Eye (tissue), 1 donor: ENCODE data around the gene ERP29.
A peak's percentile ranks its signal among the peaks of the same experiment; 100 is the strongest.
"Not testable (repeated sequence)": the region's sequence is repeated elsewhere in the genome, so short reads cannot be mapped to it uniquely, and the experiment has no call there.

Experiments
- DNase-seq: peaks from one replicate; pipeline ENCODE4 v3.0.0-alpha.2; 2015

The ERP29 gene

GRCh38 chr12:112012775-112013600 lies at the start of gene ERP29, which contains the start of gene TMEM116:
Gene ERP29, plus strand, starts transcription at chr12:112013426. Its CDS starts 40 bp downstream, at chr12:112013466.
Gene TMEM116, minus strand, starts transcription at chr12:112013165. Its CDS starts 7,895 bp downstream, at chr12:112005270.
- DNase-seq: peak; percentile 100

GRCh38 chr12:111964935-111965334 lies 48.3 kb upstream of the ERP29 start:
- no peak for DNase-seq

GRCh38 chr12:111971800-111972199 lies 41.4 kb upstream of the ERP29 start:
- DNase-seq: no peak

GRCh38 chr12:111975161-111975931 lies 37.9 kb upstream of the ERP29 start:
- no peak for DNase-seq

- no peak for DNase-seq
Observed at GRCh38 chr12:111976291-111976690, 36.9 kb upstream of the ERP29 start.

- DNase-seq: no peak
Observed at GRCh38 chr12:111976860-111977259, 36.4 kb upstream of the ERP29 start.

- no peak for DNase-seq
Observed at GRCh38 chr12:111978545-111978944, 34.7 kb upstream of the ERP29 start.

GRCh38 chr12:111980598-111980997 lies 32.6 kb upstream of the ERP29 start:
- no peak for DNase-seq

GRCh38 chr12:111981987-111982386 lies 31.2 kb upstream of the ERP29 start:
- DNase-seq: no peak

- no peak for DNase-seq
Observed at GRCh38 chr12:111984820-111985219, 28.4 kb upstream of the ERP29 start.

GRCh38 chr12:111991535-111991934 lies 21.7 kb upstream of the ERP29 start:
- DNase-seq: no peak

- DNase-seq: no peak
Observed at GRCh38 chr12:111991946-111992345, 21.3 kb upstream of the ERP29 start.

GRCh38 chr12:111992464-111992863 lies 20.8 kb upstream of the ERP29 start:
- no peak for DNase-seq

GRCh38 chr12:111993292-111994150 lies 19.7 kb upstream of the ERP29 start:
- DNase-seq: no peak

- DNase-seq: not testable (repeated sequence)
Observed at GRCh38 chr12:111994211-111995111, 18.8 kb upstream of the ERP29 start.

- DNase-seq: no peak
Observed at GRCh38 chr12:111995782-111996480, 17.3 kb upstream of the ERP29 start.

- no peak for DNase-seq
Observed at GRCh38 chr12:111997300-111997699, 15.9 kb upstream of the ERP29 start.

GRCh38 chr12:111998015-111998414 lies 15.2 kb upstream of the ERP29 start:
- no peak for DNase-seq

GRCh38 chr12:111999129-111999528 lies 14.1 kb upstream of the ERP29 start:
- not testable (repeated sequence) for DNase-seq

GRCh38 chr12:112000820-112001219 lies 12.4 kb upstream of the ERP29 start:
- no peak for DNase-seq

- no peak for DNase-seq
Observed at GRCh38 chr12:112001576-112001975, 11.7 kb upstream of the ERP29 start.
